GM18909 (cell line): ENCODE data around the gene PTPN1.

Source experiments
- ATAC-seq: cut with Tn5 transposase; IDR thresholded peaks from one replicate; pipeline ENCODE4 v1.9.1; 2021; ENCODE audit warnings: mild to moderate bottlenecking; ENCODE audit not compliant: unreplicated experiment, poor library complexity

Gene PTPN1

DNA sequence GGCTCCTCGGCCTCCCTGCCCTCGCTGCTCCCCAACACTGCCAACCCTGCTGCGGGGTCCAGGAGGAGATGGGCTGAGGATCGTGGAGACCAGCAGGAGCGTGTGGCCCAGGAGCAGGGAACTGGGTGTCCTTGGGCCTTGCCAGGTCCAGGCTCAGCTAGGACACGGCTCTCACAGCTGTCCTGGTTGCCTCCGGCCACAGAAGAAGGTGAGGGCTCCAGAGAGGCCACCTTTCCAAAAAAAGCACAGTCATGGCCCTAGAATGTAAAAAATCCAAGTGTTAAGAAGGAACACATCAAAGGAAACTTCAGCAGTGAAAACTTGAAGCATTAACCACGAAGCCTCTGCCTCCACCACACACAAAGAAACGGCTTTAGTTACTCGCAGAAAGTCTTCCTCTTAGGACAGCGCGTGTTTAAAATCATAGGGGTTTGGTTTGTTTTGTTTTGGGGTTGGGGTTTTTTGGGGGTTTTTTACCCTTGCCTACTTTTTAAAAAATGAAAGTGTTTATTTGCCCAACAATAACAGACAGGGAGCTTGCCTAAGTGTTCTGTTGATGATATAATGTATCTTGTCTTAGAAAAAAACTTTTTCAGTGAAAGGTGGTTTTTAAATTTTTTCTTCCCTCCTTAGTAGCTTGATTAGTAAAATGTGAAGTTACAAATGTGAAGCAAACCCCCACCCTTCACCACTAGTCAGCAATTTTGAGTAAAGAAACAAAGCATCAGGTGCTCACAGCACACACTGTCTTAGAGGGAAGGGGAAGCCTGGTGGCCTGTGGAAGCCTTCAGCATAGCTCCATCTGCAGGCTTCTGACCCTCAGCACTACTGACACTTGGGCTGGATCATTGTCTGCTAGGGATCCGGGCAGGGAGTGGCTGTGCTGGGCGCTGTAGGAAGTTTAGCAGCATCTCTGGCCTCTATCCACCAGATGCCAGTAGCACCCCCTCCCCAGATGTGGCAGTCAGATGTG, 60.0 kb downstream of the PTPN1 start:
- ATAC-seq, result peak; percentile 60

- no peak for ATAC-seq
Observed at GRCh38 chr20:50571466-50571865, 61.3 kb downstream of the PTPN1 start.

- no peak for ATAC-seq
Observed at GRCh38 chr20:50572938-50573777, 63.0 kb downstream of the PTPN1 start.

DNA sequence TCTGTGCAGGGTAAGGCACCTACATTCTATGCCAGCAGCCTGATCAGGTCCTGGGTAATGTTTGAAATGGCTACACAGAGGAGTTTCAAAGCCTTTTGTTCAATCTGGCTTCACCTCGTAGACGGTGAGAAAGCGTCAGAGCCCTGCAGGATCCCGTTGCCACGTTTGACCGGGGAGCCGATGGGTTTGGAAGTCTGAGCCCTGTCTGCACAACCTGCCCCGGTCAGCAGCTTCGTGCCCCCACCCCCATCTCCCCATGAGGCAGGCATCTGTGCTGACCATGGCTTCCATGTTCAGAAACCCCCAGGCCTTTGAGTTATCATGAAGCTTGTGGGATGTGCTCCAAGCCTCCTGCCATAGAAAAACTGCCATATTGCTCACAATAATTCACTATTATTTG, 63.9 kb downstream of the PTPN1 start:
- no peak for ATAC-seq

DNA sequence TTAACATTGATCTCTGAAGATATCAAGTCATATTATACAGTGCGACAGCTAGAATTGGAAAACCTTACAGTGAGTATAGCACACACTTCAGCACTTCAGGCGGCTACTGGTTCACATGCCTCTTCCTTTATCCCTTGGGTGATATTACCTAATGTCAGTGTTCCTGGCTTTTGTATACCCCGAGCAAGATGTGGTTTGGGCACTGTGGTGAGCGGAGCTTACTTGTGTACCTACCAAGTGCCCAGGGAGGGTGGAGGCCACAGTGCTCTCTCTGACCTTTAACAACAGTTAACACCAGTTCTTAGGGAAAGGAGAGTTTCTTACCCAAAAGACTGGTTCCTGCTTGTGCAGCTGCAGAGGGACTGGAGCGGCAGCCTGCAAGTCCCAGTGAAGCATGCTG, 64.4 kb downstream of the PTPN1 start:
- no peak for ATAC-seq

DNA sequence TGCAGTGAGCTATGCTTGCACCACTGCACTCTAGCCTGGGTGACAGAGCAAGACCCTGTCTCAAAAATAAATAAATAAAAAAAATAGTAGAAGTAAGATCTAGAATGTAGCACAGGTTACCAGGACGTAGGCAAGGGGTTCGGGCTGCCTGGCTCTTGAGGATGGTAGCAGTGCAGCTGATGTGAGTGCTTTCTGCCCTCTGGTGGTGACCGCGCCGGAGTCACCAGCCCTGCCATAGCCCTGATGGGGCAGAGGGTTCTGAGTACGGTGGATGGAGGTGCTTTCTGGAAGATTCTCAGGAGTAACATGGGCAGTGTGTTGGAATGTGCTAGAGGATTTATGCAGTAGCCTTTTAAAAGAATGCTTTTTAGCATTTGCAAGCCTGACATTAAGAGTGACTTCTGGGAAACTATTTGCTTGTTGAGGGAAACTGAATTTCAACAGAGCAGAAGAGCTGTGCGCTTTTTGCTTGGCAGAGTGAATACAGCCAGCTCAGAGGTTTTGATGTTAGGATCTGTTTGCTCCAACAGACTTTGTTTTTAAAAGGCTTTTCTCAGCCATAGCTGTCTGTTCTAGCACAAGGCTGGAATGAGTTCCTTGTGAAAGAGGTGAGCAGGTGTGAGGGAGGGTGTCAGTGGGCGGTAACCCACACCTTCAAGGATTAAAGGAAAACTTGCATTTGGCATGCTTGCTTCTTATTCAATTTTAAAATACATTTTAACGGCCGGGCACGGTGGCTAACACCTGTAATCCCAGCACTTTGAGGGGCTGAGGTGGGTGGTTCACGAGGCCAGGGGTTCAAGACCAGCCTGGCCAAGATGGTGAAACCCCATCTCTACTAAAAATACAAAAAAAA, 65.9 kb downstream of the PTPN1 start:
- no peak for ATAC-seq

- ATAC-seq, result no peak
Observed at GRCh38 chr20:50577175-50578018, 67.2 kb downstream of the PTPN1 start.

DNA sequence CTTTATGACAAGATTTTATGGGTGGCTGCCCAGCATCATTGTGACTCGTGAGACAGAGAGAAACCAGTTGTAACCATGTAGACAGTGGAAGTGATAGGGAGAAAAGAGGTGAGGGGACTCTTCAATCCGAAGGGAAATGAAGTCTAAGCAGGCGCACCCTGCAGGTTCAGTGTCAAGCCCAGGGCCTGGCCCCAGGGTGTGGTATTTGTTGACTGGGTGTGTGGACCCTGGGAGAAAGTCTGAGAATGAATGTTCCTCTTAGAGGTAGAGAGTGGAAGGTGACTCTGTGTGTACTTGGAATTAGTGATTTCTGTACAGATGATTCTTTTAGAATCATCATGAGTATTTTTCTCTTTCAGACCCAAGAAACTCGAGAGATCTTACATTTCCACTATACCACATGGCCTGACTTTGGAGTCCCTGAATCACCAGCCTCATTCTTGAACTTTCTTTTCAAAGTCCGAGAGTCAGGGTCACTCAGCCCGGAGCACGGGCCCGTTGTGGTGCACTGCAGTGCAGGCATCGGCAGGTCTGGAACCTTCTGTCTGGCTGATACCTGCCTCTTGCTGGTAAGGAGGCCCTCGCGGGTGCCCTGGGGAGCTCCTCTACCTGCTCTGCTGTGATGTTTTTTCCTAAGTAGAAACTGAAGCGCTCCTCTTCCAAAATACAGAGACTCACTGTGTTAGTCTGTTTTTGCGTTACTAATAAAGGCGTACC, 68.0 kb downstream of the PTPN1 start:
- no peak for ATAC-seq

DNA sequence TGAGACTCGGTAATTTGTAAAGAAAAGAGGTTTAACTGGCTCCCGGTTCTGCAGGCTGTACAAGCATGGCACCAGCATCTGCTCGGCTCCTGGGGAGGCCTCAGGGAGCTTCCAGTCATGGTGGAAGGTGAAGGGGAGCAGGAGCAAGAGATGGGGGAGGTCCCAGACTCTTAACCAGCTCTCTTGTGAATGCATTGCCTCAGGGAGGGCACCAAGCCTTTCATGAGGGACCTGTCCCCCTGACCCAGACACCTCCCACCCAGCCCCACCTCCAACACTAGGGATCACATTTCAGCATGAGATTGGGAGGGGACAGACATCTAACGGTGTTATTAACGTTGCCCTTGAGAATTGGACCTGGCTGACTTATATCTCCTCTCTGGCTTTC, 68.6 kb downstream of the PTPN1 start:
- no peak for ATAC-seq

- no peak for ATAC-seq
Observed at GRCh38 chr20:50579511-50579910, 69.3 kb downstream of the PTPN1 start.

GRCh38 chr20:50580016-50580747, 70.0 kb downstream of the PTPN1 start:
- ATAC-seq, result no peak

DNA sequence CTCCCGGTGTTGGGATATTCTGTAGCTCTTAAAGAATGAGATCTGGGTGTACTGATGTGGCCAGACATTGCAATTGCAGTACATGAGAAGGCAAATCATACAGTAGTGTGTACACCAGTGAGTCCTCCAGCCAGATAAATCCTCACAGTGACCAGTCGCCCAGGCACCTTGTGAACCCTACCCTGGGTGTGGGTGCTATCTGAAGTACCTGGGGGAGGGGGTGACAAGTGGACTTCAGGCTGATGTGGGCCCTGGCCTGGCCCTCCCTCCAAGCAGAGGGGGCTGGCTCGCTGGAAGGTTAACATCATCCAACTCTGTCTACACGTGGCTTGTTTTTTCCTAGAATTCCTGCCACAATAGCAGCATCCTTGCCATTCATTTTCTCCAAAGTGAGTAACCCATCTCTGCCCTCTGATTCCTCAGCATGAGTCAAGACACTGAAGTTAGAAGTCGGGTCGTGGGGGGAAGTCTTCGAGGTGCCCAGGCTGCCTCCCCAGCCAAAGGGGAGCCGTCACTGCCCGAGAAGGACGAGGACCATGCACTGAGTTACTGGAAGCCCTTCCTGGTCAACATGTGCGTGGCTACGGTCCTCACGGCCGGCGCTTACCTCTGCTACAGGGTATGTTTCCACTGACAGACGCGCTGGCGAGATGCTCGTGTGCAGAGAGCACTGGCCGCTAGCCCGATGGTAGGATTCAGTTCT, 70.8 kb downstream of the PTPN1 start:
- ATAC-seq, result no peak

DNA sequence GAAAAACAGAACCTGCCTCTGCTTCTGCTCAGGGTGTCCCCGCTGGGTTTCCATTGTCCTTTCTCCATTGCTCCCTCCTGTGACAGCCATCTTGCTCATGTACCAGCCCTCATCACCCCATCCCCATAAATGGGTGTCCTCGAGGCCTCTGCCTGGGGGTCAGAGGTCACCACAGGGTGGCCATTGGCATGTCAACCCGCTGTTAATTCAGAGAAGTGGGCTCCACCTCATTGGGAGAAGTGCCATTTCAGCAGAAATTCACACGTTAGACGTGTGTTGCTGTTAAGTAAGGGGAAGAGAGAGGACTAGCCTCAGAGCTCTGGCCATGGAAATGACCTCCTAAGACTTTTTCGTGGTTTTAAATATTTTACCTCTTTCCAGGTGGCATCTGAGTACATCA, 71.9 kb downstream of the PTPN1 start:
- no peak for ATAC-seq

DNA sequence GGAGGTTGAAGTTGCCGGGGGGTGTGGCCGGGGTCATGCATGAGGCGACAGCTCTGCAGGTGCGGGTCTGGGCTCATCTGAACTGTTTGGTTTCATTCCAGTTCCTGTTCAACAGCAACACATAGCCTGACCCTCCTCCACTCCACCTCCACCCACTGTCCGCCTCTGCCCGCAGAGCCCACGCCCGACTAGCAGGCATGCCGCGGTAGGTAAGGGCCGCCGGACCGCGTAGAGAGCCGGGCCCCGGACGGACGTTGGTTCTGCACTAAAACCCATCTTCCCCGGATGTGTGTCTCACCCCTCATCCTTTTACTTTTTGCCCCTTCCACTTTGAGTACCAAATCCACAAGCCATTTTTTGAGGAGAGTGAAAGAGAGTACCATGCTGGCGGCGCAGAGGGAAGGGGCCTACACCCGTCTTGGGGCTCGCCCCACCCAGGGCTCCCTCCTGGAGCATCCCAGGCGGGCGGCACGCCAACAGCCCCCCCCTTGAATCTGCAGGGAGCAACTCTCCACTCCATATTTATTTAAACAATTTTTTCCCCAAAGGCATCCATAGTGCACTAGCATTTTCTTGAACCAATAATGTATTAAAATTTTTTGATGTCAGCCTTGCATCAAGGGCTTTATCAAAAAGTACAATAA, 72.5 kb downstream of the PTPN1 start:
- no peak for ATAC-seq

DNA sequence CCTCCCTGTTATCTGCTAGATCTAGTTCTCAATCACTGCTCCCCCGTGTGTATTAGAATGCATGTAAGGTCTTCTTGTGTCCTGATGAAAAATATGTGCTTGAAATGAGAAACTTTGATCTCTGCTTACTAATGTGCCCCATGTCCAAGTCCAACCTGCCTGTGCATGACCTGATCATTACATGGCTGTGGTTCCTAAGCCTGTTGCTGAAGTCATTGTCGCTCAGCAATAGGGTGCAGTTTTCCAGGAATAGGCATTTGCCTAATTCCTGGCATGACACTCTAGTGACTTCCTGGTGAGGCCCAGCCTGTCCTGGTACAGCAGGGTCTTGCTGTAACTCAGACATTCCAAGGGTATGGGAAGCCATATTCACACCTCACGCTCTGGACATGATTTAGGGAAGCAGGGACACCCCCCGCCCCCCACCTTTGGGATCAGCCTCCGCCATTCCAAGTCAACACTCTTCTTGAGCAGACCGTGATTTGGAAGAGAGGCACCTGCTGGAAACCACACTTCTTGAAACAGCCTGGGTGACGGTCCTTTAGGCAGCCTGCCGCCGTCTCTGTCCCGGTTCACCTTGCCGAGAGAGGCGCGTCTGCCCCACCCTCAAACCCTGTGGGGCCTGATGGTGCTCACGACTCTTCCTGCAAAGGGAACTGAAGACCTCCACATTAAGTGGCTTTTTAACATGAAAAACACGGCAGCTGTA, 73.4 kb downstream of the PTPN1 start:
- ATAC-seq, result no peak

DNA sequence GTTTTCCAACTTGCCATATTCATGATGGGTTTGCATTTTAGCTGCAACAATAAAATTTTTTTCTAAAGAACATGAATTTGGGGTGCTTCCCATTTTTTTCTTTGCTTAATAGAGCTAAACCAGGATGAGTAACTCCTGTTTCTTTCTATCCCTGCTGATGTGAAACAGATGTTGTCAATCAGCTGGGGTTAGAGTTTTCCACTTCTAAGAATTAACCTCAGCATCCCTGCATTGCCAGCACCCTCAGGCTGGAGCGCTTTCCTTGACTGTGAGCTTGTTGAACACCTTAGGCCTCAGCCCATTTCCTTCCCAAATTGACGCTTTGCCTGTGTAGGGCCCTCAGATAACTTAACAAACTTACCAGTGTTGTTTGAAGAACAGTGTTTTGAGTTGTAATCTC, 74.5 kb downstream of the PTPN1 start:
- no peak for ATAC-seq

DNA sequence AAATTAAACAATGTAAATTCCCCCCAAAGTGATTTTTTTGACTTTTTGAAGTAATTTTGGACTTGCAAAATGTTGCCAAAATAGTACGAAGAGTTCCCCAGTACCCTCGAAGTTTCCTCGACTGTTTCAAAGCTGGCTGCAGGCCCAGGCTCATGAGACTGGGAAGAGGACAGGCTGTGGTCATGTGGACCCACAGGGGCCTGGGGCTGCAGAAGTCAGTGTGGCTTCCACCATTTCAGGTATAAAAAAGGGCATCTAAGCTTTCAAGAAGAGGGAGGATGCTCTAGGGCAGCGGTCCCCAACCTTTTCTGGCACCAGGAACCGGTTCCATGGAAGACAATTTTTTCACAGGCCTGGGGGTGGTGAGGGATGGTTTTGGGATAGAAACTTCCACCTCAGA, 75.0 kb downstream of the PTPN1 start:
- no peak for ATAC-seq
